ENCODE data around the gene NAGPA.
A peak's percentile ranks its signal among the peaks of the same experiment; 100 is the strongest.
"Not testable (repeated sequence)": the region's sequence is repeated elsewhere in the genome, so short reads cannot be mapped to it uniquely, and the experiment has no call there.

NAGPA gene

GRCh38 chr16:5062790-5063765 lies 29.3 kb upstream of the NAGPA start:
- no peak for DNase-seq

GRCh38 chr16:5062051-5062450 lies 28.3 kb upstream of the NAGPA start:
- no peak for DNase-seq

DNA sequence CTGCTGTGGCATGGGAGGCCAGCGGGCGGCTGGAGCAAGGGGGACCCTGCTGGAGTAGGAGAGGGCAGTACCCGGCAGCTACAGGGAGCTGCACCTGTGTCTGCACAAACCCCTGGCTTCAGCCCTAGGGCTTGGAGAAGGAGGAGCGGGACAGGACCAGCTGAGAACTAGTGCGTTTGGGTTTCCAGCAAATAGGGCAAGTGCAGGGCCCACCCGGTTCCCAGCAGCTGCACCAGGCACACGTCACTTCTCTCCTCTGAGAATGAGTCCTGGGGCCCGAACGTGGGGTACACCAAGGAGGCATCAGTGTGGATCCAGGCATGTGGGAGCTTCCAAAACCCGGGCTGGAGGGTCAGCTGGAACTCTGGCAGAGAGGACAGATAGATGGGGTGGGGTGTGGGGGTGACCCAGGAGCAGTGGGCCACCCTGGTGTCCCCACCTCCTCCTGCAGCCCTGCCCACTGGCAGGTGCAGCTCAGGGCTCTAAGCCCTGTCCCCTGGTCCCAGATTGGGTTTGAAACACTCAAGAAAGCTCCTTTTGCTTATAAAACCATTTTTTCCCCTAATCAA lies 26.4 kb upstream of the NAGPA start:
- no peak for DNase-seq

DNA sequence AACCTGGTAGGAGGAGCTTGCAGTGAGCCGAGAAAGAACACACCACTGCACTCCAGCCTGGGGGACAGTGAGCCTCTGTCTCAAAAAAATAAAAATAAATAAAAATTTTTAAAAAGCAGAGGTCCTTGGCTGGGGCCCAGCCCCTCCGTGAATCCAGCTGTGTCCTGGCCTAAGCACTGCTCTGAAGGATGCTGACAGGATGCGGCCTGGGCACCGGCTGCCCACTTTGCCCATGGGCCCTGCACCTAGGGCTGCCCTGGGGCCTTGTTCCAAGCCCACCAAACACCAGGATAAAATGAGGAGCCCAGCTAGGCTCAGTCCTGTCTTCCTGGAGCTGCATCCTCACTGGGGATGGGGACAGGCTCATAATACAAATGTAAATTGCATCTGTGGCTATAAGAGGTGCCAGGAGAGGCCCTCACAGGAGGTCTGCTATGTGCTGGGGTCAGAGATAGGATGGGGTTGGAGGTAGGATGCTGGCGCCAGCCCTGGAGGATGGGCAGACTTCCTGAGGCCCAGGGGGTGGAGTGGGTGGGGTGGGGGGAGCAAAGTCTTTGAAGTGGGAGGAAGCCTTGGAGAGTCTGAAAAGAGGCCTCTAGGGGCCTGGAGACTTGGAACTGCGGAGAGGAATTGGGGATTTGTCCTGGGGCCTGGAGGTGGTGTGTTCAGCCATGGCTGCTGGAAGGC lies 25.8 kb upstream of the NAGPA start:
- no peak for DNase-seq

- peak in 2 of 56 donors; percentile 8 for DNase-seq
Observed at GRCh38 chr16:5058476-5058875, 24.7 kb upstream of the NAGPA start.

DNA sequence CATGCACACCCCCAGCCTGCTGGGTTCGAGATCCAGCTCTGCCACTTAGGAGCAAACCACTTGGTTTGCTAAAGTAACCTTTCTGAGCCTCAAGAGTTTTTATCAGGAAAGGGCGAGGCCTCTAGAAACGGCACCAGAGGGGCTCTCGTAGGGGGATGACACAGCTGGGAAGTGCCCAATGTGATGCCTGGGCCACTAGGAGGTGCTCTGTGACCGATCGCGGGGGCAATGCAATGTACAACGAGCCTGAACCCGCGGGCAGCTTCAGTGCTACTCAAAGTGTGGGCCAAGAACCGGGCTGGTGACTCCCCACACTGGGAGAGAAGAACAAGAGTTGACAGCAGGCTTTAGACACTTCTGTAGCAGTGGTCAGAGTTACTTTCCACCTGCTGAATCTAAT lies 22.6 kb upstream of the NAGPA start:
- peak in 1 of 56 donors; percentile 13 for DNase-seq

GRCh38 chr16:5054876-5055865 lies 21.4 kb upstream of the NAGPA start:
- DNase-seq, result no peak

GRCh38 chr16:5046914-5047313 lies 13.2 kb upstream of the NAGPA start:
- no peak for DNase-seq

GRCh38 chr16:5045499-5046115 lies 11.9 kb upstream of the NAGPA start:
- DNase-seq, result no peak

GRCh38 chr16:5044581-5044980 lies 10.8 kb upstream of the NAGPA start:
- DNase-seq, result not testable (repeated sequence)

DNA sequence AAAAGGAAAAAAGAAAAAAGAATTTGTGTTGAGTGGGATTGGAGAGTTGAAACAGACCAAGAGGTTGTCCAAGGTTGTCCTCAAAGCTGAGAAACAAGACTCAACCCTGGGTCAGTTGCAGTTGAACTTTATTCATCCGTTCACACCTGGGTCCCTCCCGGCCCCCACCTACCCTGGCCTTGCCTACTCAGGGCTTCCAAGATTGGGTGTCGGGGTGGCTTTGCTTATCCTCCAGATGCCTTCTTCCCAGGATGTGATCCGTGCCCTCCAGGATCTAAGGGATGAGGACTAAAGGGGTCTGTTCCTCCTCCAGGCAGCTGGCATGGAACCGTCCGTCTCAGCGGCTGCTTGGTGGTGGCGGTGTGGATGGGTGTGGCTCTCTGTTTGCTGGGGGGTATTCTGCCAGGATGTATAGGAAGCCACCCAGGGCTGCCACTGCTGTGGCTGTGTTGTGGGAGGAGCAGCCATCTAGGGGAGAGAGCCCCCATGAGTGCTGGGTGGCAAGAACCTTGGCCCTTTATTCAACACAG lies 10.3 kb upstream of the NAGPA start:
- DNase-seq, result no peak

DNA sequence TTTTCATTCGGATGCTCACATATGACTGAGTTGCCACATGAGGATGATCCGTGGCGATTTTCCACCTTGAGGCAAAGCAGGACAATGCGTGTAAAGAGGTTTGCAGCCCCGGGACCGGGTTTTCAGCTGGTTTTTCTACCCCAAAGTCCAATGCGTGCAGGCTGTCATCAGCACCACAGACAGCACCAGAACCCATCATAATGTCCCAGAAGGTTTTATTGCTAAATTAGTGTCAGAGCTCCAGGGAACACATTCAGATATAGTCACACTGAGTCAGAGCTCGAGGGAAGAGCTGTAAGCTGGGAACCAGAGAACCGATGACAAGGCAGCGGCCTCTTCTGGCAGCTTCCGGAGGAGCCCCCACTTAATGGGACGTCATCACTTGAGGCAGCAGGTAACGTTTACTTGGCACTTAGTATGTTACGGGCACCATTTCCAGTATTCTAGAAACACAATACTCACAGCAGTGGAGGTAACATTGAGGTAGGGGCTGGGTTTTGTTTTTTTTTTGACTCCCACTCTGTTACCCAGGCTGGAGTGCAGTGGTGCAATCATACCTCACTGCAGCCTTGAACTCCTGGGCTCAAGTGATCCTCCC lies 8.9 kb upstream of the NAGPA start:
- peak in 13 of 56 donors; percentile 8 to 67 (median 46) for DNase-seq

- no peak for DNase-seq
Observed at GRCh38 chr16:5041600-5042133, 7.9 kb upstream of the NAGPA start.

DNA sequence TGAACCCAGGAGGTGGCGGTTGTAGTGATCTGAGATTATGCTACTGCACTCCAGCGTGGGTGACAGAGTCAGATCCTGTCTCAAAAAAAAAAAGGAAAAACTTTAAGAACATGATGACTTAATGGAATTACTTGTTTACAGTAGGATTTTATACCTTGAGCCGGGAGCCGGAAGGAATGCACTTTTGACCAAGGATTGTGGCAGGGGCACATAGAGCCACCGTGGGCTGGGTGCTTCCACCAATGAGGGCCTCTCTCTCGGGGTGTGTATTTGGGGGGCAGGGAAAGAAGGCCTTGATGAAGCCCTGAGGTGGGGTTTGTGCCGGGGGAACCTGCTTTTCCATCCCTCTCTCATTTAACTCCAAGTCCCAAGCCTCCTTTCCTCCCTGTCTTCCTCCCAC lies 6.7 kb upstream of the NAGPA start:
- no peak for DNase-seq

GRCh38 chr16:5036228-5037156 lies 2.8 kb upstream of the NAGPA start:
- DNase-seq, result peak in 1 of 56 donors; percentile 33

GRCh38 chr16:5035909-5036227 lies 2.1 kb upstream of the NAGPA start:
- DNase-seq, result no peak

DNA sequence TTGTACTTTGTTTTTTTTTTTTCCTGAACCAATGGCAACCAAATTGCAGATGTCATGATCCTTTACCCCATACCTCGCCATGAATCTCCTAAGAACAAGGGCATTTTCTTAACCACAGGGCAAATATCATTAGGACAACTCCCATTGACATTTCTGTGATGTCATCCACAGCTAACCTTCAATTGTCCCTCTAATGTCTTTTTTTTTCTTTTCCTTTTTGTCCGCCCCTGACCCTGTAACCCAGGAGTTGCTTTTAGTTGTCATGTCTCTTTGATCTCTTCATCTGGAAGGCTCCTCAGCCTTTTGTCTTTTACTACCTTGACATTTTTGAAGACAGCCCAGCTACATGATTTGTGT lies 410 bp upstream of the NAGPA start:
- DNase-seq, result no peak

DNA sequence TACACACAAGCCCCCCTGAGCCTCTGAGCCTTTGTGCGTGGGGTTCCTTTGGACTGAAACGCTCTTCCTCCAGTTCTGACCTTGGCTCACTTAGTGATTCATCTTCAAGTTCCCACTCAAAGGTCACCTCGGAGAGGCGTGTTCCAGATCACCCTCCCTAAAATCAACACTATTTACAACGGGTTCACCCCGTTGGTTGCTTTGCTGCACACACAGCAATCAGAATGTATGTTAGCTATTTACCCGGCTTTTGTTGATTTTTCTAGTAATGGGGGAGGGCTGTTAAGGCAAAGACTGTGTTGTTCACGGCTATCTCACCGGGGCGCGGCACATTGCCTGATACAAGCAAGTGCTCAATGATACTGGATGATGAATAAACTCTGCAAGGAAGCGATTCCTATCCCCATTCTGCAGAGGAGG lies 977 bp downstream of the NAGPA start:
- no peak for DNase-seq

- no peak for DNase-seq
Observed at GRCh38 chr16:5031601-5032000, 2.1 kb downstream of the NAGPA start.

All from nucleus accumbens (tissue), 56 donors.